GM06990 (cell line): ENCODE results near the gene ELMO1.

Experiments
- DNase-seq: peaks from one replicate; pipeline ENCODE4 v3.0.0-alpha.2; 2011; ENCODE audit not compliant: insufficient read length; ENCODE audit errors: extremely low read depth
- H3K27me3 ChIP-seq: replicated peaks from 2 replicates; pipeline ENCODE4 v1.6.0; 2011; ENCODE audit warnings: low read length; ENCODE audit not compliant: control insufficient read depth, insufficient read depth
- H3K36me3 ChIP-seq: 2 replicates; pipeline ENCODE4 v1.5.1; 2011; ENCODE audit warnings: low read length; ENCODE audit not compliant: control insufficient read depth, insufficient read depth
- H3K4me3 ChIP-seq: replicated peaks from 2 replicates; pipeline ENCODE4 v1.5.1; 2011; ENCODE audit warnings: low read depth, mild to moderate bottlenecking, control low read depth, low read length
- CTCF ChIP-seq: IDR thresholded peaks from 2 replicates; pipeline ENCODE4 v1.5.1; 2011; ENCODE audit warnings: low read length, control low read depth, mild to moderate bottlenecking, inconsistent platforms; ENCODE audit not compliant: insufficient read depth, poor library complexity, severe bottlenecking

ELMO1 gene

GRCh38 chr7:37007691-37008090, 441.0 kb downstream of the ELMO1 start:
- Histone ChIP-seq H3K36me3 (0 out of 2 replicates have a peak, but pooled peaks cover 4% of the 10 kb centered on the region), H3K4me3 (no peak overlapping the region), H3K27me3 (no peaks in the 10 kb centered on the region)
- TF ChIP-seq CTCF = no peak
- DNase-seq = no peak

GRCh38 chr7:37007268-37007667, 441.4 kb downstream of the ELMO1 start:
- Histone ChIP-seq H3K27me3 (no peaks in the 10 kb centered on the region), H3K36me3 (peaks cover 2% of the 10 kb centered on the region; the same call in 1 of the 2 replicates), H3K4me3 (no peak overlapping the region)
- no peak for DNase-seq
- TF ChIP-seq CTCF = no peak

DNA sequence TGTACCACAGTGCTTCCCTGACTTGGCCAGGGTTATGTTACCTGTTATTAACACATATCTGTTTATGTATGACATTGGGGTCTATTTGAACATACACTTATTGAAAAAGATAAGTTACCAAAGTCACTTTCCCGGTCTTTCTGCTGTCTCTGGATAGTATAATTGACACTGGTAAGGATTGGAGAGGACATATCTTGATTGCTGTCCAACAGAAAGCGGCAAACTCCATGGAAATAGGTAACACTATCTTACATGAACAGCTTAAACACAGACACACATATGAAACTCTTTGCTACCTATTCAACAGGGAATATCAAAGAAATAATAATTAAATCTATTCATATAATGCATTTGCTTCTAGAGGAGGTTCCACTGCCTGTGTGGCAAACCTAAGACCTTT, 441.9 kb downstream of the ELMO1 start:
- no peak overlapping the region for H3K4me3 ChIP-seq
- DNase-seq = no peak
- H3K27me3 ChIP-seq = no peaks in the 10 kb centered on the region
- H3K36me3 ChIP-seq = peaks cover 1% of the 10 kb centered on the region; the same call in 1 of the 2 replicates
- TF ChIP-seq CTCF = no peak

DNA sequence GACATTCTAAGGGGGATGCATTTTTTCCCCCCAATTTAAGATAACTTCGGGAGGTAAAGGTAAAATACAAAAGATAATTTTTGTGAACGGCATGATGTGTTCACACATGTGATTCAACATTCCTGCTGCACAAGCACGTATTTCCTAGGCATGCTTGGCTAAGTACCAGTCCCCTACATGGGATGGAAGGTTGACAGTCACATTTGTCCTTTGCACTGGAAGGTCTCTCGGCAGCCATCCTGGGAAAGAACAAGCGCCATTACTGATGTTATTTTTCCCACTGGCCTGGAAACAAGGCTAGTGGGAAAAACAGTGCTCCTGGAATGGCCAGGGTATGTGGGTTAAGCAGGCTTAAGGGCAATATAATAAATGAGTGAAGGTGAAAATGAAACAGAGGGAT, 448.2 kb downstream of the ELMO1 start:
- Histone ChIP-seq H3K36me3 (peaks cover 1% of the 10 kb centered on the region; the same call in 1 of the 2 replicates), H3K4me3 (no peak overlapping the region), H3K27me3 (no peaks in the 10 kb centered on the region)
- no peak for TF ChIP-seq CTCF
- DNase-seq = no peak

DNA sequence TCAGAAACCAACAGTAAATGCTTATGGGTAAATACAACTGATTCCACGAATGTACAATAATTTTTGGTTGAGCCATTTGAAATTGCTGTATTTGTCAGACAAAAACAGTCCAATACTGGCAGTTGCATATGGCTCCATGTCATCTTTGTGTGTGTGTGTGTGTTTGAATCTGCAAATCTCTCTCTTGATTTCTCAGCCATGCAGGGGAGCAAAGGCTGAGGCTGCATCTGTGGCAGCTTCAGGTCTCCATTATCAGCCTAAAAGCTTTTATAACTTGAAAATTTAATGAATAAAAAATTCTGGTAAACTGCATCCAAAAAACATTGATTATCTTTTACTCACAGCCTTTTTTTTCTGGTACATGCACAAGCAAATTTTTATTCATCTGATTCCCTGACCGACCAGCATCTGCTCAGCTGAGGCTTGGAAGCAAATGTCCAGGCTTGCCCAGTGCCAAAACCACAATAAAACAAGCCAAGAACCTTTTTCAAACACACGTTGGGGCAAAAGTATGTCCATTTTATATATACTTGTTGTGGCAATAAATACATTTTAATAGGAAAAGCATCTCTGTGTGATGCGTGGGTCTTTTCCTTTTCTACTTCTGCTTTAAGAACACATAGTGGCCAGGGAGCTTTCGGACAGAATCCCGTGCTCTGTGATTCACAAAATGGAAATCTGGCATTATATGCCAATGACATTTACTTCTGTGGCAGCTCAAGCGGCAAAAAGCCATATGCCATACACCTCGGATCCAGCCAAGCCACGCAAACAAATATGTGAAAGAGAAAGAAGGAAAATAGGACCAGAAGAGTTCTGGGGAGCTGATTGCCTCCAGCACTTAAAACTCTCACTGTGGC, 448.8 kb downstream of the ELMO1 start:
- Histone ChIP-seq H3K4me3 (no peak overlapping the region), H3K27me3 (no peaks in the 10 kb centered on the region), H3K36me3 (peaks cover 1% of the 10 kb centered on the region)
- DNase-seq = no peak
- no peak for TF ChIP-seq CTCF
